Thoracic aorta (tissue), 2 donors: Measurements from ENCODE around the gene CLNK. TPM values are rescaled to one million over a fixed set of nuclear protein-coding genes. Genes with fewer than 3 reads are reported as not detected.

Source experiments
- ATAC-seq: fragments of 150-250 bp; one replicate; pipeline ENCODE4 v1.8.0; 2017; ENCODE audit warnings: low read depth; ENCODE audit not compliant: insufficient number of reproducible peaks, low FRiP score
- DNase-seq: peaks from one replicate; pipeline ENCODE4 v3.0.0-alpha.2; 2020; ENCODE audit warnings: low spot score
- H3K27ac ChIP-seq, 2 donors: fragments of 200-600 bp; sonication (generic); 1 replicate in 1 of 2; 2 replicates in 1 of 2; pipeline ENCODE4 v1.5.1; 2016; ENCODE audit warnings: mild to moderate bottlenecking in 2 of 2, moderate library complexity in 2 of 2
- H3K27me3 ChIP-seq: fragments of 200-600 bp; sonication (generic); replicated peaks from 2 replicates; pipeline ENCODE4 v1.6.0; 2016; ENCODE audit warnings: mild to moderate bottlenecking; ENCODE audit not compliant: insufficient read depth
- H3K36me3 ChIP-seq: fragments of 200-600 bp; sonication (generic); one replicate; pipeline ENCODE4 v1.5.1; 2016
- H3K4me1 ChIP-seq, 2 donors: fragments of 200-600 bp; sonication (generic); 1 replicate in 1 of 2; 2 replicates in 1 of 2; pipeline versions ENCODE4 v1.5.1 to v1.6.0; 2016; ENCODE audit warnings: low read depth in 2 of 2, mild to moderate bottlenecking in 1 of 2; ENCODE audit not compliant: control insufficient read depth in 1 of 2
- H3K4me3 ChIP-seq: fragments of 200-600 bp; sonication (generic); 2 replicates; pipeline ENCODE4 v1.5.1; 2016; ENCODE audit warnings: mild to moderate bottlenecking
- H3K9me3 ChIP-seq: fragments of 200-600 bp; sonication (generic); 2 replicates; pipeline ENCODE4 v1.5.1; 2016
- total RNA-seq, 2 donors: library from RNA; depleted of rRNA; stranded (reverse); fragments of >200 nt; gene quantifications; one replicate each; pipeline versions ENCODE4 v1.1.0 to v1.2.3, GENCODE V29; 2016
- TF ChIP-seq, protein P1 (sequence below): fragments of 200-600 bp; sonication (generic); IDR thresholded peaks from one replicate; pipeline ENCODE4 v1.5.1; 2019; ENCODE audit warnings: antibody characterized with exemption

Gene CLNK
- total RNA-seq, 2 donors from 2014 or later: not detected

DNA sequence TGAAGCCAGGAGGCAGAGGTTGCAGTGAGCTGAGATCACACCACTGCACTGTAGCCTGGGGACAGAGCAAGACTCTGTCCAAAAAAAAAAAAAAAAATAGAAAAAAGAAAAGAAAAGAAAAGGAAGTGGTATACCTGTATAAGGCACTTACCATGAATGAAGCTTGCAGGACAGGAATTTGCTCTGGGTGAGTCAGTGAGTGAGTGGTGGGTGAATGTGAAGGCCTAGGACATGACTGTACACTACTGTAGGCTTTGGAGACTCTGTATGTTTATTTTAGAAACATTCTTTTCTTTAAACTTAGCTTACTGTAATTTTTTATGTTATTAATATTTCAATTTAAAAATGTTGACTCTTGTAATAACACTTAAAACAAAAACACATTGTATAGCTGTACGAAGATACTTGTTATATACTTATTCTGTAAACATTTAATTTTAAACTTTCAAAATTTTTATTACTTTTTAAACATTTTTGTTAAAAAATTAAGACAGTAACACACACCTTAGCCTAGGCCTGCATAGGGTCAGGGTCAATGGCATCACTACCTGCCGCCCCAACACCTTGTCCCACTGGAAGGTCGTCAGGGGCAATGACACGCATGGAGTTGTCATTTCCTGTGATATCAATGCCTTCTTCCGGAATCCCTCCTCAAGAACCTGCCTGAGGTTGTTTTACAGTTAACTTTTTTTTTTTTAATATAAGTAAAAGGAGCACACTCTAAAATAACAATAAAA is 78.7 kb downstream of the CLNK start:
- TF ChIP-seq, protein P1, sequence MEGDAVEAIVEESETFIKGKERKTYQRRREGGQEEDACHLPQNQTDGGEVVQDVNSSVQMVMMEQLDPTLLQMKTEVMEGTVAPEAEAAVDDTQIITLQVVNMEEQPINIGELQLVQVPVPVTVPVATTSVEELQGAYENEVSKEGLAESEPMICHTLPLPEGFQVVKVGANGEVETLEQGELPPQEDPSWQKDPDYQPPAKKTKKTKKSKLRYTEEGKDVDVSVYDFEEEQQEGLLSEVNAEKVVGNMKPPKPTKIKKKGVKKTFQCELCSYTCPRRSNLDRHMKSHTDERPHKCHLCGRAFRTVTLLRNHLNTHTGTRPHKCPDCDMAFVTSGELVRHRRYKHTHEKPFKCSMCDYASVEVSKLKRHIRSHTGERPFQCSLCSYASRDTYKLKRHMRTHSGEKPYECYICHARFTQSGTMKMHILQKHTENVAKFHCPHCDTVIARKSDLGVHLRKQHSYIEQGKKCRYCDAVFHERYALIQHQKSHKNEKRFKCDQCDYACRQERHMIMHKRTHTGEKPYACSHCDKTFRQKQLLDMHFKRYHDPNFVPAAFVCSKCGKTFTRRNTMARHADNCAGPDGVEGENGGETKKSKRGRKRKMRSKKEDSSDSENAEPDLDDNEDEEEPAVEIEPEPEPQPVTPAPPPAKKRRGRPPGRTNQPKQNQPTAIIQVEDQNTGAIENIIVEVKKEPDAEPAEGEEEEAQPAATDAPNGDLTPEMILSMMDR: no peak
- no peak for DNase-seq
- Histone ChIP-seq H3K36me3 (no peaks in the 10 kb centered on the region), H3K27me3 (no peaks in the 10 kb centered on the region), H3K4me1 (no peaks in the 10 kb centered on the region), H3K4me3 (no peak overlapping the region), H3K27ac (no peak overlapping the region), H3K9me3 (no peaks in the 10 kb centered on the region)
- no peak for ATAC-seq

DNA sequence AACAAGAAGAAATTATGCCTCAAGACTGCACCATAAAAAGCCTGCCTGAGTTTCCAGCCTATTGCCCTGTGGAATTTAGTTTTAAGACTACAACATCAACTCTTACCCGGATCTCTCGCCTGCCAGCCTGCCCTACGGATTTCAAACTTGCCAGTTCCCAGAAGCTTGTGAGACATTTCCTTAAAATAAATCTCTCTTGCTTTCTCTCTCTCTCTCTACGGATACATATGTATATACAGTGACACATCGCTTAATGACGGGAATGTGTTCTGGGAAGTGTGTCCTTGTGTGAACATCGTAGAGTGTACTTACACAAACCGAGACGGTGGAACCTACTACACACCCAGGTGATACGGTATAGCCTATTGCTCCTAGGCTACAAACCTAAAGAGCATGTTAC is 79.5 kb downstream of the CLNK start:
- TF ChIP-seq, protein P1: no peak
- DNase-seq: no peak
- ATAC-seq: no peak
- H3K27ac ChIP-seq: no peak overlapping the region
- H3K9me3 ChIP-seq: no peaks in the 10 kb centered on the region
- no peaks in the 10 kb centered on the region for H3K27me3 ChIP-seq
- no peak overlapping the region for H3K4me3 ChIP-seq
- H3K36me3 ChIP-seq: no peaks in the 10 kb centered on the region
- no peaks in the 10 kb centered on the region for H3K4me1 ChIP-seq

DNA sequence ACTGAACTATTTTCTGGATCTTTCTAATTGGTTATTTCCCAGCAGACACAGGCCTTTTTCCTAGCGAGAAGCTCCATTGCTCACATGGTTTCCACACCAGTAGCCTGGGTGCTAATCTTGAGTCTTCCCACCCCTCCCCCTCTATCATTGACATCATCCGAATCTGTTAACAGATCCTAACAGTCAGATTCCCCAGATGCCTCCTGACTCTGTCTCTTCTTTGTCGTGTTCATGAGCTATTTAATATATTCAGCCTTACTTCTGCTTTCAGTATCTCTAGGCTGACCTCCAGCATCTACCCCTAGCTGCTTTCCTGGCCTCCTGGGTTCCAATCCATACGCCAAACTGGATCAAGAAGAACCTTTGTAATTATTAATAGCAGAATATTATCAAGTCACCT is 85.0 kb downstream of the CLNK start:
- Histone ChIP-seq H3K4me1 (no peaks in the 10 kb centered on the region), H3K27ac (no peak overlapping the region), H3K27me3 (no peaks in the 10 kb centered on the region), H3K9me3 (no peaks in the 10 kb centered on the region), H3K4me3 (no peak overlapping the region), H3K36me3 (no peaks in the 10 kb centered on the region)
- TF ChIP-seq, protein P1: no peak
- ATAC-seq: no peak
- DNase-seq: no peak

DNA sequence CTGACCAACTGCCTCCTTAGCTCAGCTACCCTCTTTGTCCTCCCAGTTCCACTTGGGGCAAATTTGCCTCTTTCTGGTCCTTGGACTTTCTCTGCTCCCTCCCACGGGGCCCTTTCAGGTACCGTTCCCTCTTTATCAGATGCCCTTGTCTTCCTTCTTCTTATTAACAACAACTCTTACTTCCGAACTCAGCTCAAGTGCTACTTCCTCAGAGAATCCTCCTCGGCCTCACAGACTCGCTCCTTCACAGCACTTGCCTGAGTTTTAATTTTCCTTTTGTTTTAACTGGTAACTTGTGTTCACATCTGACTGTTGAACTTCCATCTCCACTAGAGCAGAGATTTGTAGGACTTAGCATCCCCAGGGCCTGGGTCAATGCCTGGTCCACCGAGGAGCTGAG is 85.7 kb downstream of the CLNK start:
- Histone ChIP-seq H3K27me3 (no peaks in the 10 kb centered on the region), H3K4me1 (no peaks in the 10 kb centered on the region), H3K36me3 (no peaks in the 10 kb centered on the region), H3K9me3 (no peaks in the 10 kb centered on the region), H3K27ac (no peak overlapping the region), H3K4me3 (no peak overlapping the region)
- ATAC-seq: no peak
- TF ChIP-seq, protein P1: no peak
- DNase-seq: no peak

DNA sequence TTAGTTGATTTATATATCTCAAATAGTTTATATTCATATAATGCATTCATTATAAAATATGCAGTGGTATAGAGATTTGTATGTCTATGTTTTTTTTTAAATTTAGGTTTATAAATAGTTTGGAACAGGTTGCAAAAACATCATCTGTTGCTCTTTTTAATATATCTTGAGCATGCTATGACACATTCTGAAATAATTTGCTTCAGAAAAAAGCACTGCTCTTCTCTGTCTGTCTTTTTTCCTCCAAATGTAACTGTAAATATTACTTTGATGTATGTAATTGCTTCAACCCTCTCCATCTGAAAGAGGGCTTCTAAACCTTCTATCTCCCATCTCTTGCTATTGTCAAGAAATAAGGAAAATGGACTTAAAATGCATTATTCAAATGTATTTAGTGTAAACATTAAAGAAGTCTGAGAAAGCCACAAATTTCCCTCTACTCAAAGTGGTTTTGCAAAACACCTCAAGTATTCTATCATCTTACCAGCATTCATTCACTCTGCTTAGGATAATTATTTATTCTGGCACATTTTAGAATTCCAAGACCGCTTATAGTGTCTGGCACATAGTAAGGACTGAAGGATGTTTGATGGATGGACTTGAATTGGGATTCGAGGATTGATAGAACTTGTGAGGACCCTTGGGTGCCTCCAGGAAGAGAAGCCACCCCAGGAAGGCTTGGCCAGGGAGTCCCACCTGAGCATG is 87.8 kb downstream of the CLNK start:
- Histone ChIP-seq H3K4me3 (no peak overlapping the region), H3K9me3 (no peaks in the 10 kb centered on the region), H3K27me3 (no peaks in the 10 kb centered on the region), H3K36me3 (no peaks in the 10 kb centered on the region), H3K27ac (no peak overlapping the region), H3K4me1 (no peaks in the 10 kb centered on the region)
- ATAC-seq (no peak), DNase-seq (no peak)
- TF ChIP-seq, protein P1: no peak
